NCI-H2227 (cell line): Measurements from ENCODE around the gene DLG3.
"Not testable (repeated sequence)": the region's sequence is repeated elsewhere in the genome, so short reads cannot be mapped to it uniquely, and the experiment has no call there.

Source experiments
- DNase-seq: peaks from one replicate; lab custom pipeline; 2025; ENCODE audit not compliant: unreplicated experiment; lab: John Stamatoyannopoulos, UW

The DLG3 gene

DNA sequence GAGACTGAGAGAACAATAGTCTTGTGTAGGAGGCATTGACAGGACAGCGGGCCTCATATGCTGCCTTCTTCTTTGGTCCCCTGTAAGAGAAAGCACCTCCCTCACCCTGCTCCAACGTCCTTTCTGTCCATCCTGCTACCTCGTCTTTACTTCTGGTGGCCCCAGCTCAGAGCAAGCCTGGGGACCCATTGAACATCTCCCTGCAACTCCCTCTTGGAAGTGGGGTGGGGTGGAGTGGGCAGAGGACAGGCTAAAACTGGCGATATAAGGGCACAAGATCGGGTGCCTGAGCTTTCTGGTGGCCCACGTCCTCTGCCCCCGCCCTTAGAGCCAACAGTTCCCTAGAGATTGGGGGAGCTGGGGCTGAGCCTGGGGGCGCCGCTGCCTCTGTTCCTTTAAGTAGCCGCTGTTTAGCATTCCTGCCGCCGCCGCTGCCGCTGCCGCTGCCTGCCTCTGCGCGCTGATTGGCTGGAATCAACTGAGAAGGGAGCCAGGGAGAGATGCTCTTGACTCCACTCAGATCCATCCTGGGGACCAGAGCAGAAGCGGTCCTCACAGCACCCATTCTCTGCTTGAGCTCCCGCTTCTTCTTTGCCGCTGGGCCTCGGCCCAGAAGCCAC, at the start of gene DLG3:
Gene DLG3 (plus strand): TSS at position 510 of the 620 bp plus-strand sequence. CDS start 367 bp downstream, outside the sequence.
- DNase-seq = peak; percentile 85

DNA sequence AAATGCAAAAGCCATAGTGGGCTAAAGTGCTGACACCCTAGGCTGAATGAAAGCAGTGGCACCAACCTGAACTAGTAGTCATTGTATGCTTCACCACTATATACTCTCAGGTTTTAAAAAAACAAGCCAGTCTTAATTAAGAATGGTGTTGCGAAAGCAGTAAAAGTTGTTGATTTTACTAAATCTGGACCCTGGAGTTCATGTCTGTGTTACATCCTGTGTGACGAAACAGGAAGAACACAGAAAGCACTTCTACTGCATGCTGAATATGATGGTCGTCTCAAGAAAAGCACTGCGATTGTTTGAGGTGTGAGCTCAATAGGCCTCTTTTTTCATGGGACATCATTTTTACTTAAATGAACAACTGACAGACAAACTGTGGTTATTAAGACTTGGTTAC, 45.7 kb upstream of the DLG3 start:
- DNase-seq = no peak

DNA sequence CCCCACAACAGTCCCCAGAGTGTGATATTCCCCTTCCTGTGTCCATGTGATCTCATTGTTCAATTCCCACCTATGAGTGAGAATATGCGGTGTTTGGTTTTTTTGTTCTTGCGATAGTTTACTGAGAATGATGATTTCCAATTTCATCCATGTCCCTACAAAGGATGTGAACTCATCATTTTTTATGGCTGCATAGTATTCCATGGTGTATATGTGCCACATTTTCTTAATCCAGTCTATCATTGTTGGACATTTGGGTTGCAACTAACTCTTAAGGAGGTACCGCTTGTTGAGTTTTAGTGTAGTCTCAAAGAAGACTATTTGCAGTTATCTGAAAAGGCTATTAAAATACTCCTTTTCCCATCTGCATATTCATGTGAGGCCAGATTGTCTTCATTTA, 44.5 kb upstream of the DLG3 start:
- DNase-seq = not testable (repeated sequence)

GRCh38 chrX:70402721-70403120, 41.9 kb upstream of the DLG3 start:
- DNase-seq = no peak

DNA sequence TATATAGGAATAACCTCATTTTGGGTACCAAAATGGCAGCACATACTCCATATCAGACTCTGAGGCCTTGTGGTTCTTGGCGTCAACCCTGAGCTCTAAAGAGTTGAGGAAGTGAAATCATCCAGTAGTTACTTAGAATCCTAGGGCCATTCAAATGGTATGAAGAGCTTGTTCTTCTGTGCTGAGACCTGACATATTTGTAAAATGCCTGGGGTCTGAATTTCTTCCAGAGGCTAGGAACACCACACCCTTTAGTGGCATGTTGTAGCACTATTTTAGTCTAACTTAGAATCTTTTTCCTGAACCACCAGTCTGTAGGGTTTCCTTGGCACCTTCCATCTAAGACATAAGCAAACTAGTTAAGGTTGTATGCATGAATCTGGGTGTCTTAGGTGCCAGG, 39.6 kb upstream of the DLG3 start:
- DNase-seq = no peak

DNA sequence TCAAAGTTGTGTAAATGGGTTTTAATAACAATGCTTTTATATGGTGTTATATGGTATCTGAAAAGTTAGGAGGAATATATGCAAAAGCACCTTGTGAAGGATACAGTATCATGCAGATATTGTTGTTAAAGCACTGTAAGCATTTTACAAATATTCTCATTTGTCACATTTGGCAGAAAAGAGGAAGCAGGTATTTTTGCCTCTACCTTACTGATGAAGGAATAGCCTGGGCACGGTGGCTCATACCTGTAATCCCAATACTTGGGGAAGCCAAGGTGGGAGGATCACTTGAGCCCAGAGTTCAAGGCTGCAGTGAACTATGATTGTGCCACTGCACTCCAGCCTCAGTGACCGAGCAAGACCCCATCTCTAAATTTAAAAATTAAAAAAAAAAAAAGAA, 33.7 kb upstream of the DLG3 start:
- no peak for DNase-seq

GRCh38 chrX:70411475-70411874, 33.2 kb upstream of the DLG3 start:
- no peak for DNase-seq

GRCh38 chrX:70421618-70422017, 23.0 kb upstream of the DLG3 start:
- peak; percentile 82 for DNase-seq

DNA sequence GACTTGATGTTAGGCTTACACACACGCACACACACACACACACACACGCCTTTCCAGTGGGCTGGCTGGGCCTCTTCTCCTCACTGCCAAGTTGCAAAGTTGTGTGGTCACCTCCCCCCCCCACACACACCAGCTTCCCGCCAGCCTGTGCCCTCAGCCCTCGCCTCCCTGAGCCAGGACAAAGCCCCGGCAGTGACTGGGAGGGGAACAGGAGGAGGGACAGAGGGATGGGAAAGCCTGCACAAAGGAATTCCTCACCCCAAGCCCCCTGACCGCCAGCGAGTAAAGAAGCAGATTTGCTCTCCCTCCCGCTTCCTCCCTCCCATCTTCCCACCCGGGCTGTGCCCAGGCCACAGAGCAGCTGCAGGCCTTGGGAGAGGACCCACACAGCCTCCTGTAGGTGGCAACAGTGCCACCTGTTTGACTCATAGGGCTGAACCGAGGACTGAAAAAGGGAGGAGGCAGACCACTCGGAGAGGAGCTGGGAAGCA, 21.7 kb upstream of the DLG3 start, which contains the start of gene GDPD2:
Gene GDPD2 (plus strand): TSS at position 464 of the 491 bp plus-strand sequence. CDS start 1,671 bp downstream, outside the sequence.
- DNase-seq = peak; percentile 83

DNA sequence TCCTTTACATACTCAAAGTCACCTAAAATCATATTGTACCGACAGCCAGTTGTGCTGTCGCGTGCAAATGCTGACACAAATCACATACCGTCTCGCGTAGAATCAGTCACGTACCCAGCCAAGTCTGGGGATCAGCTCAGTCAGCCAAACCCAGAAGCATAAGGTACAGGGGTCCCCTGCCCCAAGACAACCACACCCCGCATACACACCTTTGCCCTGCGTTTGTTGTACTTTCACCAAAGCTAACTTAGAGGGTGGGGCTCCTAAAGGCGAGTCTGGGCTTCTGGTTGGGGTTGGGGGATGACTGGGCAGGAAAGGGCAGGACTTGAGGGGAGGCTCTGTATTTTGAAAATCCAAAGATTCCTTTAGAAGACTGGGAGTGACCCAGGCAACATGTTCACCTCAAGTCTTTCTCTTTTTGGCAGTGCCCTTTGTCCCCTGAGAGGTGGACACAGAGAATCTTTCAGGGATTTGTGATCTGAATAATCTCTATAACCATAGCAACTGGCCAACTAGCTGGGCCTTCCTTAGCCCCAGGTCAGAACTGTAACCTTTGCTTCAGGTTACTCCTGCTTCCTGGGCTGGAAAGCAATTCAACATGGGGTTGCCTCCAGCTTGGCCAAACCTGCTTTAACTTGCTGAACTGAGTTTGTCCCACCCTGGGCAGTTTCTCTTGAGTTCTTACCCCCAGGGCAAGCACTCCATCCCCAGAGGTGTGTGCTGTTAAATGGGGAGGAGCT, 20.5 kb upstream of the DLG3 start:
- no peak for DNase-seq

GRCh38 chrX:70424801-70425200, 19.8 kb upstream of the DLG3 start:
- DNase-seq = no peak

DNA sequence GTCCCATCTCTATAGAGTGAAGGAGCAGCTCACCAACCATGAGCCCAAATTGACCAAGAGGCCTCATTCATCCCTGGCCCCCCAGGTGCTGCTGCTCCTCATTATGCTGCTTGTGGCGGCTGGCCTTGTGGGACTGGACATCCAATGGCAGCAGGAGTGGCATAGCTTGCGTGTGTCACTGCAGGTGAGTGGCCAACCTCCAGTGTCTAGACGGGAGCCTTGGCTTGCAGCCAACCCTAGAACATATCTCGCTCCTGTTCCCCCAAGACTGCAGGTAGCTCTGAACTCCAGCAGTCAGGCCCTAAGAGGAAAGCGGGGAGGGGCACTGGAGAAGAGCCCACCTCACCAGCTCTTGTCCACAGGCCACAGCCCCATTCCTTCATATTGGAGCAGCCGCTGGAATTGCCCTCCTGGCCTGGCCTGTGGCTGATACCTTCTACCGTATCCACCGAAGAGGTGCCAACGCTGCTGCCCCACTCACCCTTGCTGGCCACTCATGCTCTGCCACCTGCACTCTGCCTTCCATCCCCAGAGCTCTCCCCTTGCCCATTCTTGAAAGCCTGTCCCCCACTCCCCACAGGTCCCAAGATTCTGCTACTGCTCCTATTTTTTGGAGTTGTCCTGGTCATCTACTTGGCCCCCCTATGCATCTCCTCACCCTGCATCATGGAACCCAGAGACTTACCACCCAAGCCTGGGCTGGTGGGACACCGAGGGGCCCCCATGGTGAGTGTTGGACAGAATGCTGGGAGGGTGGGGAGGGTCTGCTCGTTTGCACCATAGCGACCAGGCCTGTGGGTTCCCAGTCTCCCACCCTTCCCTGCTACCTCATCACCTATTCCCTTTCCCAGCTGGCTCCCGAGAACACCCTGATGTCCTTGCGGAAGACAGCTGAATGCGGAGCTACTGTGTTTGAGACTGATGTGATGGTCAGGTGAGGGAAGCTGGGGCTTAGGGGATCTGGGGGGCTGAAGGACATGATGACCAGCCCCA, 18.1 kb upstream of the DLG3 start:
- no peak for DNase-seq

DNA sequence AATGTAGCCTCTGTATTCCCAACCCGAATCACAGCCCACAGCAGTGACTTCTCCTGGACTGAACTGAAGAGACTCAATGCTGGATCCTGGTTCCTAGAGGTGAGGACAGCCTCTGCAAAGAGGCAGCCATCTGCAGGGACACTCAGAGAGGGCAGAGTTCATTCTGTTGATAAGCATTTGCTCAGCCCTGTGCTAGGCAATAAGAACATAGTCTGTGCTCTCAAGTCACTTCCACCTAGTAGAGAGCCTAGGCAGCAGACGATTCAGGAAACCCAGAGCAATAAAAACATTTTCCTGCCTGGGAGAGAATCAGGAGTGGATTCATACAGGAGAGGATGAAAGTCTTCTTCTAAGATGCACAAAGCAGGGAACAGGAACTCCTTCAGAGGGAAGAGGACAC, 17.3 kb upstream of the DLG3 start:
- no peak for DNase-seq

DNA sequence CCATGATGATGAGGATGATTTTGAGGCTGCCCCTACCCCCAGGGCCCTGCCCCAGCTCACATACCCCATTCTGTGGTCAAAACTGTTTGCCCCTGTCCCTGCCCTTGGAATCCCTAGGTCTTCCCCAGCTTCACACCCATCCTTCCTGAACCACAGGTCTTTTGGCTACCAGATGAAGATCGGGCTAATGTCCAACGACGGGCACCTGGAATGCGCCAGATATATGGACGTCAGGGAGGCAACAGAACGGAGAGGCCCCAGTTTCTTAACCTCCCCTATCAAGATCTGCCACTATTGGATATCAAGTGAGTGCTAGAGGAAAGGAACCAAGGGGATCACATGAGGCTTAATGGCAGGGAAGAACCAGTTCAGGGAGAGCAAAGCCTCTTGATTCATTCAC, 14.9 kb upstream of the DLG3 start:
- DNase-seq = no peak

DNA sequence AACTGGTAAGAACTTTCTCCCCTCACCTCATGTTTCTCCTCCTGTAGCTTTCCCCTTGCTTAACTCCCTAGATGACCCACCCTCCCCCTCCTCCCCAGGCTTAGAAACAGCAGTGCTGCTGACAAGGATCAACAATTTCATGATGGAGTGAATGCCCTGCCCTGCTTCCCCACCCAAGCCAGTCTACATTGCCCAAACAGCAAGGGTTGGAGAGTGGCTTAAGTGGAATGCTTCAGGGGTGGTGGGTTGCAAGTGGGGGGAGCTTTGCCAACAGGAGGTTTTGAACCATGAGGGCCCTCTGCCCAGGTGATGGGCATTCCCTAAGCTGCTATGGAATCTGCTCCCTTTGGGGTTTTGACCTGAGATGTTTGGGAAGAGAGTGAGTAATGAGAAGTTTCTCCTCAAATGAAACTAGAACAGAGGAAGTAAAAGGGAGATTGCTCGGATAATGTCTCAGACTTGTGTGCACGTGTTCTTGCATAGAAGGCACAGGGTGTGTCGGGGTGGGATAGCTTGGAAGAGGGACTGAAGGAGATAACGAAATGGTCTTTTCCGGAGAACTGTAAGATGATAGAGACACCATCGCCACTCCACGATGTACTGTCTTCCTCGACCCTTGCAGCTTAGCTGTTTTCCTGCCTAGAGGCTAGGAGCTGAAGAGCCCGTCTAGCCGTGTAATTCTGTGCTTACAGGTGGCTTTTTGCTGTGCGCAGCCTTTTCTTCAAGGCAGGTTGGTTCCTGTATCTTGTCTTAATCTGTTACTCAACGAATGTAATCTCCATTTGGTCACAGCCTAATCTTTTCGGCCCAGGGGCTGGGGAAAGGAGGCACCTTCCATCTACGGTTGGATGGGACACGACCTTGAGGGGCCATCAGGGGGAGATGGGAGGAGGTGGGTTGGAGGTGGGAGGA, 11.4 kb upstream of the DLG3 start:
- DNase-seq = no peak

GRCh38 chrX:70433848-70434351, 10.7 kb upstream of the DLG3 start:
- DNase-seq = peak; percentile 88

GRCh38 chrX:70434352-70434866, 10.2 kb upstream of the DLG3 start:
- DNase-seq = peak; percentile 97

DNA sequence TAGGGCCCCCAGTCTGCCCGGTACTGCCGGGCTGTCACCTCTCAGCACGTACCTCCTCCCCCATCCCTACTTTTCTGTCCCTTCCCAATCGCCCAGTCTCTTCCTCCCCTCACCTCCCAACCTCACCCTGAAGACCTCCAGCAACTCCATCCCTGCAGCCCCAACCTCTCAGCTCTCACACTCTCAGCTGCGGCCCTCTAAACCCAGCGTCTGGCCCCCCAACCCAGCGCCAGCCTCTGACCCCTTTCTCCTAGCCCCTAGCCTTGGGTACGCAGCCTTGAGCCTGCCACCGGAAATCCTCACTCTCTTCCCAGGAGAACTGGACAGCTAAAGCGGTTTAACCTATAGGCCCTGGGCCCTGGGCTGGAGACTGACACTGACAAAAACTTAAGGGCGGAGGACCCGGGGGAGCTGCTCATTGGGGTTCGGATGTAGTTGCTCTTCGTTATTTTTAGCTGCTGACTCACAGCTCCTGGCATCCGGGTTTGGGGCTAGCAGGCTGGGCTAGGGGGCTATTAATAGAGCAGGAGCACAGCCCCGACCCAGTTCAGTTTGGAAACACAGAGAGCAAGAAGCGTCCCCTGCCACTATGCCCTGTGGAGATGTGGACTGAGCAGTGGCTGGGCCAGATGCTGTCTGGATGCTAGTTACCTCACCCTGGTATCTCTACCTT, 9.6 kb upstream of the DLG3 start:
- no peak for DNase-seq

GRCh38 chrX:70436343-70436742, 8.3 kb upstream of the DLG3 start:
- DNase-seq = peak; percentile 90
